Gastroesophageal sphincter (tissue), 2 donors: ENCODE results near the gene PCID2.

Experiments used
- POLR2A ChIP-seq, 2 donors: fragments of 450-650 bp; IDR thresholded peaks; one replicate each; pipeline ENCODE4 v1.6.1; 2017; ENCODE audit warnings: antibody characterized with exemption in 2 of 2, mild to moderate bottlenecking in 2 of 2, moderate library complexity in 1 of 2
- POLR2AphosphoS5 ChIP-seq: sonication (generic); formaldehyde crosslinking; IDR thresholded peaks from one replicate; pipeline ENCODE4 v1.6.1; 2017; ENCODE audit warnings: antibody characterized with exemption

DNA sequence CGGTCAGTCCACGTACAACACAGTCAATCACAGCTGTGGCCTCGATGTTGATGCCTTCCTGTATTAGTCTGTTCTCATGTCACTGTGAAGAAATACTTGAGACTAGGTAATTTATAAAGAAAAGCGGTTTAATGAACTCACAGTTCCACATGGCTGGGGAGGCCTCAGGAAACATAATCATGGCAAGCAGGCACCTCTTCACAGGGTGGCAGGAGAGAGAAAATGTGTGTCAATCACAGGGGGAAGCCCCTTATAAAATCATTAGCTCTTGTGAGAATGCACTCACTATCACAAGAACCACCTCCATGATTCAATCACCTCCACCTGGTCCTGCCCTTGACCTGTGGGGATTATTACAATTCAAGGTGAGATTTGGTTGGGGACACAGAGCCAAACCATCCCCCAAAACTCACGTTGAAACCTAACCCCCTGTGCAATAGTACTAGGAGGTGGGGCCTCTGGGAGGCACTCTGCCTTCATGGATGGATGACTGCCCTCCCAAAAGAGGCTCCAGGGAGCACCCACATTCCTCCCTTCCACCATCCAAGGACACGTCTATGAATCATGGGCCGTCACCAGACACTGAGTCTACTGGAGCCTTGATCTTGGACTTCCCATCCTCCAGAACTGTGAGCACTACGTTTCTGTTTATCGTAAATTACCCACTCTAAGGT is 52.4 kb downstream of the PCID2 start:
- TF ChIP-seq POLR2AphosphoS5: no peak
- no peak for TF ChIP-seq POLR2A (IDR thresholded peaks at IDR 0.05)
